Peyer's patch (tissue), 4 donors: ENCODE results near the gene RASD1.

Source experiments
- POLR2A ChIP-seq, 2 donors: fragments of 450-650 bp; IDR thresholded peaks; one replicate each; pipeline ENCODE4 v1.5.1; 2017; ENCODE audit warnings: antibody characterized with exemption in 2 of 2, mild to moderate bottlenecking in 2 of 2, moderate library complexity in 2 of 2
- TF ChIP-seq, protein P1 (sequence below), 6 experiments: fragments of 450-650 bp in 4 of 6; fragments of 200-600 bp in 2 of 6; sonication (generic) in 1 of 6; IDR thresholded peaks; one replicate each; pipeline ENCODE4 v1.5.1; 2017 to 2019; ENCODE audit warnings: antibody characterized with exemption in 6 of 6, mild to moderate bottlenecking in 3 of 6, moderate library complexity in 1 of 6

DNA sequence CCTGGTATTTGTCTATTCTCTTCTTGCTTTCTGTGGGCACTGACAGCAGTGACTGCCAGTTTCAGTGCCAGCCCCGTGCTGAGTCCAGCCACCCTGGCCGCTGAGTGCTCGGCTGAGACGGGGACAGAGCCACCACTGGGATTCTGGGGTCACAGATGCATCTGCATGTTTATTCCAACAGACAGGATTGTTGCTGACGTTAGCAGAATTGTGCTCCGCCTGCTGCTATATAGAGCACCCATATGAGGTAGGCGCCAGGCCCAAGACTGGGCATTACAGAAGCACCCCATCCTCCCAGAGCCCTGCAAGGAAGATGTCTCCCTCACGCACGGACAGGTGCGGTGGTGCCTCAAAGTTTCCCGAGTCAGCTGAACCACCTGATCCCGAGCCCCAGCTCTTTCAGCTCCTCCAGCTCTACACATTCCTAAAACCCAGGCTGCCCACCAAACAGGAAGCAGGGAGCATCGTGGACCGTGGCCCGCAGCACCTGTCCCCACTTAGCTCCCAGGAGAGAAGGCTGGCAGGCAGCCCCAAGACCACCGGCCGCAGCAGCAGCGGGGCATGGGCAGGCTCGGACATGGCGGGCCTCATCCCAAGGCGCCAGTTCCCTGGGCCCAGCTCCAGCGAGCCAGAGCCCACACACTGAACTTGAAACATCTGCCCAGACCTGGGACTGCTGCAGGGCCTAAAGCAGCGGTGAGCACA is 44.9 kb upstream of the RASD1 start:
- TF ChIP-seq POLR2A (IDR thresholded peaks at IDR 0.05): no peak
- TF ChIP-seq, protein P1, sequence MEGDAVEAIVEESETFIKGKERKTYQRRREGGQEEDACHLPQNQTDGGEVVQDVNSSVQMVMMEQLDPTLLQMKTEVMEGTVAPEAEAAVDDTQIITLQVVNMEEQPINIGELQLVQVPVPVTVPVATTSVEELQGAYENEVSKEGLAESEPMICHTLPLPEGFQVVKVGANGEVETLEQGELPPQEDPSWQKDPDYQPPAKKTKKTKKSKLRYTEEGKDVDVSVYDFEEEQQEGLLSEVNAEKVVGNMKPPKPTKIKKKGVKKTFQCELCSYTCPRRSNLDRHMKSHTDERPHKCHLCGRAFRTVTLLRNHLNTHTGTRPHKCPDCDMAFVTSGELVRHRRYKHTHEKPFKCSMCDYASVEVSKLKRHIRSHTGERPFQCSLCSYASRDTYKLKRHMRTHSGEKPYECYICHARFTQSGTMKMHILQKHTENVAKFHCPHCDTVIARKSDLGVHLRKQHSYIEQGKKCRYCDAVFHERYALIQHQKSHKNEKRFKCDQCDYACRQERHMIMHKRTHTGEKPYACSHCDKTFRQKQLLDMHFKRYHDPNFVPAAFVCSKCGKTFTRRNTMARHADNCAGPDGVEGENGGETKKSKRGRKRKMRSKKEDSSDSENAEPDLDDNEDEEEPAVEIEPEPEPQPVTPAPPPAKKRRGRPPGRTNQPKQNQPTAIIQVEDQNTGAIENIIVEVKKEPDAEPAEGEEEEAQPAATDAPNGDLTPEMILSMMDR (IDR thresholded peaks at IDR 0.05): no peak
